ENCODE measurements around the gene GPR132. TPM values are rescaled to one million over a fixed set of nuclear protein-coding genes. Genes with fewer than 3 reads are reported as not detected.

The GPR132 gene
- total RNA-seq, 1 donor from 2014 or later = not detected

Other genes with a start within 250 kb of the GPR132 start
- gene CEP170B, start 200.2 kb downstream of the GPR132 start, total RNA-seq = 39.1 TPM
- not detected for gene PLD4, start 140.6 kb downstream of the GPR132 start, total RNA-seq
- 35.5 TPM for gene AHNAK2, start 87.1 kb downstream of the GPR132 start, total RNA-seq
- 18.1 TPM for gene CLBA1, start 79.6 kb downstream of the GPR132 start, total RNA-seq
- gene CDCA4, start 44.3 kb downstream of the GPR132 start, total RNA-seq = 2.3 TPM
- gene JAG2, start 103.3 kb upstream of the GPR132 start, total RNA-seq = 35.5 TPM
- gene NUDT14, start 115.9 kb upstream of the GPR132 start, total RNA-seq = 1.5 TPM
- 80.1 TPM for gene BTBD6, start 183.1 kb upstream of the GPR132 start, total RNA-seq
- 60.9 TPM for gene BRF1, start 235.6 kb upstream of the GPR132 start, total RNA-seq
- 153 TPM for gene PACS2, start 249.3 kb upstream of the GPR132 start, total RNA-seq